IPS-NIHi7 (cell line): ENCODE measurements around the gene PGS1.

ENCODE experiments used
- DNase-seq: peaks from one replicate; pipeline ENCODE4 v3.0.0; 2012; ENCODE audit warnings: mixed read lengths; ENCODE audit errors: extremely low spot score

PGS1 gene

DNA sequence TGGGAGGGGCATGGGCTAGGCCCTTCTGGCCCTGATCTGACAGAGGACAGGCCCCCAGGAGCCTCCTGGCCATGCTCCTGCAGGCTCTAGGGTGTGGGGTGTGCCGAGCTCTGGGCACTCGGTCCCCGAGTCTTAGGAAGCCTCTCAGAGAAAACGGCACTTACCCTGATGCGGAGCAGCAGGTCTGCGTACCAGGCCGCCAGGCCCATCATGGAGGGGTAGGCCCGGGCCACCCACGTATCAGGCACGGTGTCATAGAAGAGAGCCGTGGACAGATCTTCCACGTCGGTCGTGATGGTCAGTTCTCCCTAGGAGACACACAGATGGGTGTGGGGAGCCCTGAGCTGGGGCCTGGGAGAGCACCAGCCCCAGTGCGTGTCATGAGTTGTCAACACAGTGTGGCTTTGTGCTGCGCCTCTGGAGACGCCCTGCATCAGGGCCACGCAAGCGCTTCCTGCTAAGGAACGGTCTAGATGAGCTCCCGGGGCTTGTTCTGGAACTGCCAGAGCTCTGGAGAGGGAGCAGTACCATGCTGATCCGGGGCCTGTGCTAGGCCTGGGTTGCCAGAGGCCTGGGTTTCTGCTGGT, 47.9 kb downstream of the PGS1 start:
- DNase-seq = no peak

DNA sequence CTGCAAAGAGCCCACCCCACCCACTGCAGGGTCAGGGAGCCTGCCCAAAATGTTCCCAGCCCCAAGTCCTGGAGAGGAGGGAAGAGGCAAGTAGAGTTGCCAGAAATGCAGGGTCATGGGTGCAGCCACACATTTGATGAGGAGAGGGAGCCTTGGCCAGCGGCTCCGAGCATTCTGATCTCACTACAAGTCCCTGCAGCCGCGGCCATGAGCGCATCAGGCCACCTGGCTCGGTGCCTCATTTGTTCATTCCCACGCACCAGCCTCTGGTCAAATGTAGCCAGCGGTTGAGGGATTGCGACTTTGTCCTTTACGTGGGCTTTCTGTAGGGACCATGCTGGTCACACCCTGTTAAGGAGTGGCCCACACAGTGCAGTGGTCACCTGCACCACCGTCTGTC, 48.7 kb downstream of the PGS1 start:
- no peak for DNase-seq

DNA sequence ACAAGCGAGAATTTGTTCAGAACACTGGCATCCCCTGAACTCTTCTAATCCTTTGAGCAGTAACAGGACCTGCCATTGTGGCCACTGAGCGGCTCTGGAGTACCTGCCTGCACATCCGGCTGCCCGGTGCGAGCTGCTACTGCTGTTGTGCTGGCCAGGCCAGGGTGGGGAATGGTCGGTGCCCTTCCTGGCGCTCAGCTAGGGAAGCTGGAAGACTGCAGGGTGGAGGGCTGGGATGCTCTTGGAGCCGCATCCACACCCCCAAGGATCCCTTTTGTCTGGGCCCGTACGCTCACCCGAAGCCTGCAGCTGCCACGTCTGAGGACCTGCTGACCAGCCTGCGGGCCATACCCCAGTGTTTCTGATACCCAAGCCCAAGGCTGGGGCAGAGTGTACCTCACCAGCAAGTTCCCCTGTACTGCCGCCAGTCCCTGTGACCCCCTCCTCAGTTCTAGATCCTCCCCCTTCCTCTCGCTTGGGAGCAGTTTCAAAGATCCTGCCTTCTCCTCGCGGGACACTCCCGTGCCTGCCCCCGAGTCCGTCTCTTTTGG, 49.7 kb downstream of the PGS1 start:
- no peak for DNase-seq

DNA sequence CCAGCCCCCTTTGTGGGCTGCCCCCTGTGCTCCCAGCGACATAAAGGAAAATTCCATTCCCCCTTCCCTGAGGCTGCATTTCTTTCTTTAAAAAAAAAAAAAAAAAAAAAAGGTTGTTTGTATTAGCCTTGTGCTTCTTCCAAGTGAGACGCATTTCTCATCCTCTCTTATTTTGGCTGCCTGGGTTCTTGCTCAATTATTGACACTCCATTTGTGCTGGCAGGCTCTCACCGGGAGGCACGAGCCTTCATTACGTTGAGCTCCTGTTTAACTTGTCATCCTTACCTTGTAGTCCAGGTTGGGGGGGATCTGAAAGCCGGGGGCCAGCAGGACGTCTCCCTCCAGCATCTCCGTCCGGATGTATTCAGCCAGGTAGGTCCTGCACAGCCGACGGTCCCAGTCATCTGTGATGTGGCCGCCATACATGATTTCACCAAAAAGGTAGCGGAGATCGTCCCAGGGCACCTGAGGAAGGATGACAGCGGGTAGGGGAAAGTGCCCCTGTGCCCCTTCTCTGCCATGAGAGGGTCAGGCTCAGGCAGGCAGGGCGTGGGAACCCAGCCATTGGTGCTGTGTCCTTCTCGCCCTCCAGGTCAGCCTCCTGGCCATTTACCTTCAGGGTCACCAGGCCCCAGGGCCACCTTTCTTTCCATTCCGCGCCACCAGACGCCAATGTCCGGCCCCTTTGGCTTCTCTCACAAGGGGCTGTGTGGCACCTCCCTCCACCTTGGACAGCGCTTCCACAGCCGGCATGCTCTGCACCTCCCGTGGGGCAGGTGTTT, 50.6 kb downstream of the PGS1 start:
- no peak for DNase-seq

DNA sequence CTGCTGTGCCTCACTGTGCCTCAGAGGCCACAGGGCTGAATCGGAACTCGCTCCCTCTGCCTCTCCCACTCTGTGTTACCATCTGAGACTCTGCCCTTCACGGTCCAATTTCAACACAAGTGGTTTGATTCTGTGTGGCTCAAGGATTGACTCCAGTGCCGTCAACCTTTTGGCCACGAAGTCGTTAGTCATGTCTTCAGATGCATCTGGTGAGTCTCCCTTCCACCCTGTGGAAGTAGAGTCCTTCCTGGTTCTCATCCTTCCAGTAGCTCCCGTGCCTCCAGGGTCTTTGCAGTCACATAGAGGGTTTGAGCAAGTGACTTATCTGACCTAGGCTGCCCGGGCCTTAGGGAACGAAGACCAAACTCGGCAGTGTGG, 51.2 kb downstream of the PGS1 start:
- DNase-seq = no peak

DNA sequence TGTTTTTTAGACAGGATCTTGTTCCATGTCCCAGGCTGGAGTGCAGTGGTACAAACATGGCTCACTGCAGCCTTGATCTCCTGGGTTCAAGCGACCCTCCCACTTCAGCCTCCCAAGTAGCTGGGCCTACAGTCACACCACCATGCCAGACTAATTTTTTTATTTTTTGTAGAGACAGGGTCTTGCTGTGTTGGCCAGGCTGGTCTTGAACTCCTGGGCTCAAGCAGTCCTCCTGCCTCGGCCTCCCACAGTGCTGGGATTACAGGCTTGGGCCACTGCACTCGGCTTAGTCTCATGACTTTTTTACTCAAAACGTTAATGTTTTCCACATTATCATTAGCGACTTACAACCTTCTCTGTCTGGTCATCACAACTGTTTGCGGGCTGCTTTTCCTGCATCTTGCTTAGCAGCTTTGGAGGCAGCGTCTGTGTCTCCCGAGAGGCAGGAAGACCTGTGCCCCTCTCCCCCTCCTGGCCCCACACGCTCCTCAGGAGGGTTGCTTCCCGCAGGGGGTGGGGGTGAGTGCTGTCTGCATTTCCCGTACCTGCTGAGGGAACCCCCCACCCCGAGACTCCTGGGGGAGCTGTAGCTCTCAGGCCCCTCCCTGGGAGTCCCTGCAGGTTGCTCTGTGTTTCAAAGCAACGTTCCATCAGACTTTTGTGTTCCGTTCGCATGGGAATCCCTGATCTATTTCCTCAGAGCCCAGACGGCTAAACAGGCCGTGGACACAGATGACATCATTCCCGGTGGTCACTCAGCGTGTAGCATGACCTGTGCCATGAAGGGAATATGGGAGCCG, 52.6 kb downstream of the PGS1 start:
- no peak for DNase-seq

DNA sequence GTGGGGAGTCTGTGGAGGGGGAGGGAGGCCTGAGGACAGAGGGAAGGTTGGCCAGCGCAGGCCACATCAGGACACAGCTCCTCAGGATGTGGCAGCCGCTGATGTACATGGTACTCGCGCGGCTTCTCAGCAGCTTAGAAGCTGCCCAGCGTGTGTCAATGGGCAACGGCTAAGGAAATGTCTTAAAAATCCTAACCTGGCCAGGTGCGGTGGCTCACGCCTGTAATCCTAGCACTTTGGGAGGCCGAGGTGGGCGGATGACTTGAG, 53.2 kb downstream of the PGS1 start:
- no peak for DNase-seq

DNA sequence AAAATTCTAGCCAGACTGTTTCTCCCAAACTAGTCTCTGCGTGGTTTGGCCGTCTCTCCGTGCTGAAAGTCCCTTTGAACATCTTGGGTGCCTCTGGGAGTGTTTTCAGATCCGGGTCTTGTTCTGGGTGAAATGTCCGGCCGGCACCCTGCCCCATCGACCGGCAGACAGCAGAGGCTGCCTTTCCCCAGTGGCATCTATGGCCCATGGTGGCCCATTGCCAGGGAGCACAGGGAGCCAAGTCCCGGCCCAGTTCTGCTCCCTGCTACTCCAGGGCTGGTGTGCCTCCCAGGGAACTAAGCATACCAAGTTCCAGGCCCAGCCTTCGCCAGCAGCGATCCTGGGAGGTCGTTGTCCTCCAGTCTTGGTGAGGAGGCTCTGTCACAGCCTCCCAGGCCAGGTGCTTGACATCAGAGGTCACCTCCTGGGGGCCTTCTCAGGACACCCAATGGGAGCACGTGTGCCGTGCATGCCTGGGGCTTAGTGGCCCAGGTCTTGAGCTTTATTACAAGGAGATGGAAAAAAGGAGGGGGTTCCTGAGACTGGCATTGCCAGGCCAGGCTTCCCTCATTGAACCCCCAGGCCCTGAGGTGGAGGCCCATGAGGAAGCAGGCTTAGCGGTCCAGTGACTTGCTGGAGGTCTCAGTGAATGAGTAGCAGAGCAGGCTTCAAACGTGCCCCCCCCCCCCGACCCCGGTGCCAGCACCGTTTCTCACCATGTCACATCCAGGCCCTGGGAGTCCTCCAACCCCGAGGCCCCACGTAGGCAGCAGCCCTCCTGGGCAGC, 54.0 kb downstream of the PGS1 start:
- no peak for DNase-seq

DNA sequence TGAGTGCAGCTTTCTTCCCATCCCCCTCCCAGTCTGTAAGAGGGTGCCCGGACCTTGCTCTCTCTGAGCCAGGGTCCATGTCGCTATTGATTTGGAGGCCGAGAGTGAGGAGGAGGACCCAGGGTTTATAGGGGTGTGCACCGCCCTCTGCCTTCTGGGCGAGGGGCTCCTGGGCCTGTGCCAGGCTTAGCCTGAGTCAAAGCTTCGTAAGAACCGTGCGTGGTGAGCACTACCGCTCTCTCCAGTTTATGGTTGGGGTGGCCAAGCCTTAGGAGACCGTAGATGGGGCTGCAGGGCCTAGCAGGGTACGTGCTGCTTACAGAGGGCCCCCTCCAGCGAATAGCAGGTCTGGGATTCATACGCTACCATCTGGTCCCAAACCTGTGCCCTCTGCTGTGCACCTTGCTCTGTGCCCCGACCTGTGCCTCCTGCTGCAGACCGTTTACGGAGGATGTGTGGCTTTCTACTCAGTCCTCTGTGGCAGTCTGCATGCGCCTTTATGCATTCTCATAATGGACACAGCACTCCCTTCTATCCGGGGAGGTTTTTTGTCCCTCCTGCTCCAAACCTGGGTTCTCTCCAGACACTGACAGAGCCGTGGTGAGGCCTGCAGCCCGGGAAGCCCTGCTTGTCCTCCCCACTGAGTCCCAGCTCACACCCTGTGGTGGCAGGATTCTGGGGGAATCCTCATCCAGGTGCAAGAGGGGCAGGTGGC, 54.7 kb downstream of the PGS1 start:
- no peak for DNase-seq

DNA sequence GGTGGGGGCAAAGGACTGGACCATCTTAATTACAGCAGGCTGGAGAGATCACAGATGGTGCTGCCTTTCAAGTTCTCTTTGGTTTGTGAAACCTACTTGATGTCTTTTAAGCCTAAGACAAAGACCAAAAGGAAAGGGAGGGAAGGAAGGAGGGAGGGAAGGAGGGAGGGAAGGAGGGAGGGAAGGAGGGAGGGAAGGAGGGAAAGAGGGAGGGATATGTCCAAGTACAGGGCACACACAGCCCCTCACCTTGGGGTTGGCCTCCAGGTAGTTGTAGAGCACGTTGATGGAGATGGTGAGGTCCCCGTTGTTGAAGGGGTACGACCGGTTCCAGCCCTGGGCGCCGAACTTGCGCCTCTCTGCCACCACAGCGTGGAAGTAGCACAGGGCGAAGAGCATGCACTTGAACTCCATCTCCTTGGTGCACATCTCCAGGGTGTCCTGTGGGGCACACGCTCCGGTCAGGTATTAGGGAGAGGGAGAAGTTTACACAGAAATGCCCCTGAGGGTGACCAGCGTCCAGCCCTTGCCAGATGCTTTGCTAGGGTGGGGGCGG, 55.4 kb downstream of the PGS1 start:
- no peak for DNase-seq

DNA sequence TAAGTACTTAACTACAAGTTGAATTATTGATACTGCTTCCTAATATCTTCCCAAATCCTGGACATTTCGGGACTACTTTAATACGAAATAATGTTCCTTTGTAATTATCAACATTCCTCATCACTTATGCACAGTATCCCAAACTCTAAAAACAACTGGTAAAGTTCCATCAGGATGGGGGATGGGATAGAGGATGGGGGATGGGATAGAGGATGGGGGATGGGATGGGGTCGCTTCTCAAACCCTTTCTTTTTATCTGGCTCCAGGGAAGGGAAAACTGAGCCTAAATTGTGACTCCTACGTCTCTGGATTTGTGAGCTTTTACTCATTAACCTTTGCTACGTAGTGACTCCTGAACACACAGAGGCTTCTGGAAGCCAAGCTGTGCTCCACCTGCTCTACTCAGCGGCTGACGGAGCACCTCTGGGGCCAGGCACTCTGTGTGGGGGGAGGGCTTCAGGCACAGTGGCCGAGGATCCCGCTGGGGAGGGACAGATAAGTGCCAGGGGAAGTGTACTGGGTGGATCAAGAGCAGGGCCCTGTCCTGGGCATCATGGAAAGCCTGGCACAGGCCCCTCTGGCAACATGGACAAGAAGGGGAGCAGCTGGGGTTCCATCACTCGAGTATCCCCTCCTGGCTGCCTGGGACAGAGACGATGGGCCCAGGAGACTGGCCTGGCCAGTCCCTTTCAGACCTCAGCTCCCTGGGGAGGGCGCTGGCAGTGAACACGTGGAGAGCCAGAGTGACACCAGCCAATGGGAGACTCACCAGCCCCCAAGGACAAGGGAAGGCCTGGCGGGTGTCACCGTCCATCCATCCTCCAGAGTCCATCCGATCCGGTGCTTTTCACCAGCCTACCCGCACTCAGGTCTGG, 56.2 kb downstream of the PGS1 start:
- DNase-seq = no peak

DNA sequence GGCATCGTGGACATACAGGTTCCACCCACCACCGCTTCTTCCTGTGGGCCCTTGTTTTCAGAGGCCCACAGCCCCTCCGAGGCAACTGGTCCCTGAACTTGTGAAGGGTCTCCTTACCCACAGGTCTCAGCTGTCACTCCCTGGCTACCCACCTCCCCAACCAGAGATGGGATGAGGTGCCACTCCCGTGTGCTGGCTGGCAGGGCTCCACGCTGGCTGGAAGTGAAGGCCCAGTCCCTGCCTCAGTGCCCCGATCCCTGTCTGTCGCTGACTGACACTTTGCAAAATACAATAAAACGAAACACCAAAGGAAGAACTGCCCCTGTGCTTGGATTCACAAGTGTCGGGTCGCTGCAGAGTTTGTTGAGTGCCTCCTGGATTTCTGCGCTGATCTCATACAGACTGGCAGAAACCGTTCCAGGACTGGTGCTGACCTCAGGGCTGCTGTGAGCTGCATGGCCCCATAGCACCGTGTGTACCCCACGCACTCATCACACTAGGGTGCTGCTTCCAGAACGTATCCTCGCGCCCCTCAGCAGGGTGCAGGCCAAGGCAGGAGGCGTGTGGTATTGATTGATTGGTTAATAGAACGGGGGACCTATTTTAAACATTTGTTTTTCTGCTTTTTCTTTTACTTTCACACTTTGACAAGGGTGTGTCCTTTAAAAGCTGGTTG, 57.0 kb downstream of the PGS1 start:
- no peak for DNase-seq

DNA sequence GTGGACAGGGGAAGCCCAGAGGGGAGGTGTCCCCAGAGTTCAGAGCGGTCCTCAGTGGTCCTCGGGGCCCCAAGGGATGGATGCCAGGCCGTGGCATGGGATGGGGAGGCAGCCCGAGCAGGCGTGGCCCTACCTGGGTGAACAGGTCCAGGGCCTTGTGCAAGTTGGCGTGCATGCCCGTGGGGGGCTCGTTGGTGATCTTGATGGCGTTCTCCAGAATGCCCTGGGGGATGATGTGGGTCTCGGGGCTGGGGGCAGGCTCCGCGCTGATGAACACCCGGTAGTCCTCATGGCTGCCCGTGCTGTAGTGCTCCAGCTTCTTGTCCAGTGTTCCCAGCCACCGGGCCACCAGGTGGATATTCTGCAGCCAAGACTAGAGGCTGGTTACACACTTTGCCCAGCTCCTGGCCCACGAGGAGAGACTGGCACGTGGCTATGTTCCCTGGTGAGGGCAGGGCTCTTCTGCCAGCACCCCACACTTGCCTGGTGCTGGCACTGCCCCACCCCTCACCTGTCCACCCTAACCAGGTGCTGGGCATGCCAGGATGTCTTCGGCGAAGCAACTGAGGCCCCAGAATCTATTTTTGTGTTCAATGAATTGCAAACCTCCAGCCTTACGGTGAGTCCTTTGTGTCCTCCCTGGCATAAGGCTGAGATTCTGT, 59.2 kb downstream of the PGS1 start:
- no peak for DNase-seq

DNA sequence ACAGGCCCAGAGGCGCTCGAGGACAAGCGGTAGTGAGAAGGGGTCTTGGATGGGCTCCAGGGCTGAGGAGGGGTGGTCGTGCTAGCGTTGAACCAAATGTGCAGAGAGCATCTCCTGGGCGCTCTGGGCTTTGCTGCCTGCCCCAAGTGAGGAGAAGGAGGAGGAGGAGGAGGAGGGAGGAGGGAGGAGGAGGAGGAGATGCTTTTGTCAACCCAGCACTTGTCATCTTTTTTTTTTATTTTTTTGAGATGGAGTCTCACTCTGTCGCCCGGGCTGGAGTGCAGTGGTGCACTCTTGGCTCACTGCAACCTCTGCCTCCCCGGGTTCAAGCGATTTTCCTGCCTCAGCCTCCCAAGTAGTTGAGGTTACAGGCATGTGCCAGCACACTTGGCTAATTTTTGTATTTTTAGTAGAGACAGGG, 59.8 kb downstream of the PGS1 start:
- no peak for DNase-seq

DNA sequence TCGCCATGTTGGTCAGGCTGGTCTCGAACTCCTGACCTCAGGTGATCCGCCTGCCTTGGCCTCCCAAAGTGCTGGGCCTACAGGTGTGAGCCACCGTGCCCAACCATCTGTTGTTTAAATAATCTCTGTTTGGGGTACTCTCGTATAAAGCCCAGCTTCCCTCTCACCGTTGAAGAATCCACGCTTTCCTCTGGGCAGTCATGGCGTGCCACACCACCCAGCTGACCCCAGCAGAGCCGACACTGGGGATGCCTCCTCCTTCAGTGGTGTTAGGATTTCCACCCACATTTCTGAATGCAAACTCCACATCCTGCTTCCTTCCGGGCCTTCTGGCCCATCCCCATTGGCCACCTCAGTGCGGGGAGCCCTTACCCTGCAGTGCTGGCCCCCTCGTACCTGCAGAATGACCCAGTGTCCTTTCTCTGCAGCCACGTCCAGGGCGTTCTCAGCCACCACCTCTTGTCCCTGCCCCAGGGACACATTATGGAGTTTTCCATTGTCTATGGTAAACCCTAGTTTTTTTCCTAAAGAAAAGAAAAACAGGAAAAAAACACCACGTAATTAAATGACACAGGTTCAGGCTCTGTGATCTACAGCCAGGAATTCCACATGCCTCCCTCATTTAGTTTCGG, 60.4 kb downstream of the PGS1 start:
- DNase-seq = no peak

DNA sequence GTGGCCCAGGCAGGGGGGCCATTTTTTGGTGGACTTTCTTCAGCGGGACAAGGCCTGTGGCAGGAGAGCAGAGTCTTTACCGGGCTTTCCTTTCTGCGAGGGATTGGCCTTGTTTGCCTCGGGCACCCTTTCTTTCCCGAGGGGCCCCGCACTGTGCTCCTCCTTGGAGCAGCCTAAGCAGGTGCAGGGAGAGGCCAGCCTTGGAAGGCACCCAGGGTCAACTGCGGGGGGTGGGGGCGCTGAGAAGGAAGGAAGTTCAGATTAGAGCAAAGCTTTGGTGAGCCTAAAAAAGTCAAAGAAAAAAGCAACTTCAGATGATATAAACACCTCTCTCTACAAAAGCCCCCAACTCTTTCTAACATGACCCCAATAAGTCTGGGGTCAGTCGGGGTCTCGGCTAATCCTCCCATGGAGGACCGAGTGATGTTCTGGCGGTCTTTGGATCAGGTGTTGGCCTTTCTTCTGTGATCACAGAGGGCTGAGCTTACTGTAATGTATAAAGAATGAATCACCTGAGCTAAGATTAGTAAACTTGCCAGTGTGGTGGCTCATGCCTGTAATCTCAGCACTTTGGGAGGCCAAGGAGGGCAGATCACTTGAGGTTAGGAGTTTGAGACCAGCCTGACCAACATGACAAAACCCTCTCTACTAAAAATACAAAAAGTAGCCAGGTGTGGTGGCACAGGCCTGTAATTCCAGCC, 63.0 kb downstream of the PGS1 start:
- DNase-seq = no peak

DNA sequence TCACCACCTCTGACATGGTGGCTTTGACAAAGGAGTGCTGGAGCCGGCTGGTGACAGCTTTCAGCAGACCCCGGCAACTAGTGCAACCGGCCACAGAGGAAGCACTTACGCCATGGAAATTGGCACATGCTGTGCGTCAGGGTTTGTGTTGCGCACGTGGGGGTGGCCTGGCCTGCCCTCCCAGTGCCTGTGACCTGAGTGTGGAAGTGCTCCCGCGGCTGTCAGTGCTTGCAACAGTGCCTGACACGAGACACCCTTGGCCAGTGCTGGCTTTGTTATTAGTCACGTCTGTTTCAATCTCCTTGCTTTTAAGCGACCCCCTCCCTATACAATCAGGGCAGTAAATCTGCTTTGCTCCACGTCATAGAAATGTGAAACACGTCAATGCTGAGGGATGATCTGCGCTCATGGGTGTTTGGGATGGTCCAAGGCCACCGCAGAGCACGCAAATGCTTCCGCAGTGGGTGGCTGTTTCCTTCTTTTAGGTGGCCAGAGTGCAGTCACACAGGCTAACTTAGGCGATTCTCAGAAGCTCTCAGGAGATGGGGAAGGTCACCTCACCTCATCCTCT, 64.3 kb downstream of the PGS1 start:
- no peak for DNase-seq

DNA sequence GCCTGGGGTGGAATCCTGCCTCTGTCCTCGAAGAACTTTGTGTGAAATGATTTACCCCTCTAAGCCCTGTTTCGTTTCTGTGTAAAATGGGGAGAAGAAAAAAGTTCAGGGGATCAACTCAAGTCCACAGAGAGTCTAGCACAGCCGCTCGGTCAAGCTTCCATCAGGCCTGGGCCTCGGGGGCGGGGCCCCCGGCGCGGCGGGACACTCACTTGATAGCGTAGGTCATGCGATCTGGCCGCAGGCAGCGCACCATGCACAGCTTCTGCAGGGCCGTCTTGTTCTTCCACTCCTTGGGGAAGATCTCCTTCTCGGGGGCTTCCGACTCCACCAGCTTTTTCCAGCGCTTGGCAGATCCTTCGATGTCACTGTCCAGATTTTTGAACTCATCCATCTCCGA, 65.9 kb downstream of the PGS1 start:
- DNase-seq = no peak
